ENCODE results near the gene GALNTL6. TPM values are rescaled to one million over a fixed set of nuclear protein-coding genes. Genes with fewer than 3 reads are reported as not detected.

GALNTL6 gene
- total RNA-seq, 1 experiment from 2014 or later = not detected

DNA sequence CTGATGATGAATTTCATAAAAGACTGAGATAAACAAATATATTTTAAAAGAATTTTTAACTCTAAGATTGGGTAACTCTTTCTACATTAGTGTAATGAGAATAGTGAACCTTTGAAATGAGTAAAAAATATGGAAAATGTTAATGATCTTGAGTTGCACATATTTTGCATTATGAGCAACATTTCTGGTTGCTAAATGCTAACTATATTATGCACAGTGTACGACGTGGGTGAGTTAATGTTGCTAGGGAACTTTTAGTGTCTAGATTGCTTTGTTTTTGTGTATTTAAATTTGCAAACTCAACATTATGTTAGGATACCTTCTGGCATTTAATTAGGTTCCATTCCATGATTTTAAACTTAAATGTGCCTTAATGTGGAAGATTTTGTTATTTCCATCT, 742.5 kb downstream of the GALNTL6 start (continued):
- TF ChIP-seq EZH2 (IDR thresholded peaks at IDR 0.05) (no peak), SP1 (IDR thresholded peaks at IDR 0.05; ENCODE audit: low read depth) (no peak), CEBPB (IDR thresholded peaks at IDR 0.05; ENCODE audit: low read depth) (no peak)
- TF ChIP-seq, protein P1, sequence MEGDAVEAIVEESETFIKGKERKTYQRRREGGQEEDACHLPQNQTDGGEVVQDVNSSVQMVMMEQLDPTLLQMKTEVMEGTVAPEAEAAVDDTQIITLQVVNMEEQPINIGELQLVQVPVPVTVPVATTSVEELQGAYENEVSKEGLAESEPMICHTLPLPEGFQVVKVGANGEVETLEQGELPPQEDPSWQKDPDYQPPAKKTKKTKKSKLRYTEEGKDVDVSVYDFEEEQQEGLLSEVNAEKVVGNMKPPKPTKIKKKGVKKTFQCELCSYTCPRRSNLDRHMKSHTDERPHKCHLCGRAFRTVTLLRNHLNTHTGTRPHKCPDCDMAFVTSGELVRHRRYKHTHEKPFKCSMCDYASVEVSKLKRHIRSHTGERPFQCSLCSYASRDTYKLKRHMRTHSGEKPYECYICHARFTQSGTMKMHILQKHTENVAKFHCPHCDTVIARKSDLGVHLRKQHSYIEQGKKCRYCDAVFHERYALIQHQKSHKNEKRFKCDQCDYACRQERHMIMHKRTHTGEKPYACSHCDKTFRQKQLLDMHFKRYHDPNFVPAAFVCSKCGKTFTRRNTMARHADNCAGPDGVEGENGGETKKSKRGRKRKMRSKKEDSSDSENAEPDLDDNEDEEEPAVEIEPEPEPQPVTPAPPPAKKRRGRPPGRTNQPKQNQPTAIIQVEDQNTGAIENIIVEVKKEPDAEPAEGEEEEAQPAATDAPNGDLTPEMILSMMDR (IDR thresholded peaks at IDR 0.05 in 2 of 3, conservative IDR thresholded peaks at IDR 0.05 in 1 of 3; ENCODE audit: borderline replicate concordance in 1 of 3, insufficient read depth in 1 of 3, low read depth in 2 of 3, low read length in 2 of 3) = no peak

DNA sequence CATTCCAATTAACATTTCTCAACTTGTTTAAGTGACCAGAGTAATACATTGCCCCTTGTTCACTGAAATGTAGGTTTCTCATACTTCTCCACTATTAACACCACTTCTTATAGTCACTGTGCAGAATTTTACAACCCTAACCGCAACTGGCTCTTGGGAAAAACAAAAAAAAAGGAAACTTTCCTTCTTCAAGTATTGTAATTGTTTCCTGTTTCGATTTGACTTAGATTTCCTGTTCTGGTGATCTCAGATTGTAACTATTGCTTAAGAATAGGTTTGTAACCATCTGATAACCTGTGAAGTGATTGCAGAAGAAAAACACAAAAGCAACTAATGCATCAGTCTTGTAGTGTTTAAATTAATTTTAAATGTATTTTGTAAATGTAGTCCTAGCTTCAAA, 760.7 kb downstream of the GALNTL6 start:
- no peak overlapping the region for H3K9ac ChIP-seq (ENCODE audit: low read length)
- H3K27ac ChIP-seq (ENCODE audit: low read depth, low read length) = no peak overlapping the region
- H2AFZ ChIP-seq (ENCODE audit: low read depth, low read length, poor library complexity, severe bottlenecking) = no peak overlapping the region
- H3K9me3 ChIP-seq (ENCODE audit: control insufficient read depth in 1 of 2, insufficient read depth in 1 of 2, low read depth in 1 of 2, low read length in 2 of 2) = no peaks in the 10 kb centered on the region
- no TSS peak for BruUV-seq (replicated peaks)
- ATAC-seq = no peak
- no peaks in the 10 kb centered on the region for H3K27me3 ChIP-seq (ENCODE audit: insufficient read depth, low read length)
- no peaks in the 10 kb centered on the region for H3K79me2 ChIP-seq (ENCODE audit: insufficient read depth, low read length)
- TF ChIP-seq EZH2phosphoT487 (IDR thresholded peaks at IDR 0.05; ENCODE audit: borderline replicate concordance) = no peak
- TF ChIP-seq, protein P2, sequence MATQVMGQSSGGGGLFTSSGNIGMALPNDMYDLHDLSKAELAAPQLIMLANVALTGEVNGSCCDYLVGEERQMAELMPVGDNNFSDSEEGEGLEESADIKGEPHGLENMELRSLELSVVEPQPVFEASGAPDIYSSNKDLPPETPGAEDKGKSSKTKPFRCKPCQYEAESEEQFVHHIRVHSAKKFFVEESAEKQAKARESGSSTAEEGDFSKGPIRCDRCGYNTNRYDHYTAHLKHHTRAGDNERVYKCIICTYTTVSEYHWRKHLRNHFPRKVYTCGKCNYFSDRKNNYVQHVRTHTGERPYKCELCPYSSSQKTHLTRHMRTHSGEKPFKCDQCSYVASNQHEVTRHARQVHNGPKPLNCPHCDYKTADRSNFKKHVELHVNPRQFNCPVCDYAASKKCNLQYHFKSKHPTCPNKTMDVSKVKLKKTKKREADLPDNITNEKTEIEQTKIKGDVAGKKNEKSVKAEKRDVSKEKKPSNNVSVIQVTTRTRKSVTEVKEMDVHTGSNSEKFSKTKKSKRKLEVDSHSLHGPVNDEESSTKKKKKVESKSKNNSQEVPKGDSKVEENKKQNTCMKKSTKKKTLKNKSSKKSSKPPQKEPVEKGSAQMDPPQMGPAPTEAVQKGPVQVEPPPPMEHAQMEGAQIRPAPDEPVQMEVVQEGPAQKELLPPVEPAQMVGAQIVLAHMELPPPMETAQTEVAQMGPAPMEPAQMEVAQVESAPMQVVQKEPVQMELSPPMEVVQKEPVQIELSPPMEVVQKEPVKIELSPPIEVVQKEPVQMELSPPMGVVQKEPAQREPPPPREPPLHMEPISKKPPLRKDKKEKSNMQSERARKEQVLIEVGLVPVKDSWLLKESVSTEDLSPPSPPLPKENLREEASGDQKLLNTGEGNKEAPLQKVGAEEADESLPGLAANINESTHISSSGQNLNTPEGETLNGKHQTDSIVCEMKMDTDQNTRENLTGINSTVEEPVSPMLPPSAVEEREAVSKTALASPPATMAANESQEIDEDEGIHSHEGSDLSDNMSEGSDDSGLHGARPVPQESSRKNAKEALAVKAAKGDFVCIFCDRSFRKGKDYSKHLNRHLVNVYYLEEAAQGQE (IDR thresholded peaks at IDR 0.05; ENCODE audit: low read depth) = no peak
- H4K20me1 ChIP-seq (ENCODE audit: insufficient read depth) = no peaks in the 10 kb centered on the region
- no peak overlapping the region for H3K4me2 ChIP-seq (ENCODE audit: low read length)
- H3K36me3 ChIP-seq (ENCODE audit: control insufficient read depth in 1 of 2, insufficient read depth in 2 of 2, low read length in 2 of 2) = no peaks in the 10 kb centered on the region
- no peak overlapping the region for H3K4me3 ChIP-seq (replicated peaks in 1 of 2; ENCODE audit: low read depth in 1 of 2, low read length in 2 of 2)
- intact Hi-C loops (cut with micrococcal nuclease) = no loop called here
- POLR2A ChIA-PET = no interaction called here
- RAD21 ChIA-PET (ENCODE audit: low non-redundant PET in 1 of 2, low total read pairs in 2 of 2, uncharacterized antibody in 2 of 2, unreplicated experiment in 2 of 2) = no interaction called here
- H3K9me2 ChIP-seq (ENCODE audit: insufficient read depth) = no peaks in the 10 kb centered on the region
- no peak for DNase-seq (ENCODE audit: low read depth, low spot score)
- H3K4me1 ChIP-seq (ENCODE audit: control insufficient read depth in 1 of 2, insufficient read depth in 2 of 2, low read length in 2 of 2) = no peaks in the 10 kb centered on the region
- CTCF ChIA-PET = no interaction called here
